Fibroblast of lung (primary cell): Measurements from ENCODE around the gene PLAC1. TPM values are rescaled to one million over a fixed set of nuclear protein-coding genes. Genes with fewer than 3 reads are reported as not detected.
A peak's percentile ranks its signal among the peaks of the same experiment; 100 is the strongest.

ENCODE experiments used
- DNase-seq, 2 donors: peaks; one replicate each; pipeline versions ENCODE4 v3.0.0 to v3.0.0-alpha.2; 2010; ENCODE audit warnings: low read depth in 2 of 2
- H2AFZ ChIP-seq: 2 replicates; pipeline ENCODE4 v1.5.1; 2012; ENCODE audit warnings: low read length, control low read depth, inconsistent platforms
- H3K27ac ChIP-seq: 2 replicates; pipeline ENCODE4 v1.5.1; 2011; ENCODE audit warnings: low read length, control low read depth; ENCODE audit not compliant: insufficient read depth
- H3K27me3 ChIP-seq: 2 replicates; pipeline ENCODE4 v1.5.1; 2011; ENCODE audit warnings: mild to moderate bottlenecking, low read length; ENCODE audit not compliant: control insufficient read depth, insufficient read depth
- H3K36me3 ChIP-seq: 2 replicates; pipeline ENCODE4 v1.5.1; 2011; ENCODE audit warnings: low read length; ENCODE audit not compliant: control insufficient read depth, insufficient read depth
- H3K4me1 ChIP-seq: 2 replicates; pipeline ENCODE4 v1.5.1; 2011; ENCODE audit warnings: low read length; ENCODE audit not compliant: control insufficient read depth, insufficient read depth; ENCODE audit errors: extremely low read depth
- H3K4me2 ChIP-seq: 2 replicates; pipeline ENCODE4 v1.5.1; 2011; ENCODE audit warnings: low read length, control low read depth; ENCODE audit not compliant: insufficient read depth; ENCODE audit errors: extremely low read depth
- H3K4me3 ChIP-seq, 4 experiments: fragments of 200-600 bp in 1 of 4; sonication (generic) in 1 of 4; replicated peaks in 1 of 4; 2 replicates each; pipeline ENCODE4 v1.5.1; 2011 to 2016; ENCODE audit warnings: low read length in 4 of 4, low read depth in 3 of 4, mild to moderate bottlenecking in 3 of 4, control low read depth in 2 of 4, inconsistent platforms in 1 of 4, mixed read lengths in 1 of 4; ENCODE audit not compliant: insufficient read depth in 1 of 4; ENCODE audit errors: control extremely low read depth in 1 of 4
- H3K79me2 ChIP-seq: 2 replicates; pipeline ENCODE4 v1.5.1; 2012; ENCODE audit warnings: mild to moderate bottlenecking, low read length, inconsistent platforms; ENCODE audit not compliant: control insufficient read depth, insufficient read depth
- H3K9ac ChIP-seq: 2 replicates; pipeline ENCODE4 v1.5.1; 2011; ENCODE audit warnings: mild to moderate bottlenecking, low read length, control low read depth; ENCODE audit not compliant: insufficient read depth
- H3K9me3 ChIP-seq: 2 replicates; pipeline ENCODE4 v1.5.1; 2012; ENCODE audit warnings: low read depth, low read length; ENCODE audit not compliant: control insufficient read depth, insufficient read depth
- H4K20me1 ChIP-seq: 2 replicates; pipeline ENCODE4 v1.5.1; 2011; ENCODE audit warnings: low read length; ENCODE audit not compliant: control insufficient read depth, insufficient read depth; ENCODE audit errors: extremely low read depth
- EZH2 ChIP-seq: IDR thresholded peaks from 2 replicates; pipeline ENCODE4 v1.5.1; 2012; ENCODE audit warnings: low read length, control low read depth, mild to moderate bottlenecking; ENCODE audit errors: missing control alignments
- polyA plus RNA-seq, 2 donors: library from polyadenylated mRNA; depleted of rRNA in 1 of 2; stranded (reverse) in 1 of 2; unstranded in 1 of 2; fragments of >200 nt; gene quantifications; 2 replicates each; pipeline ENCODE4 v1.2.1, GENCODE V29; 2011 to 2012; ENCODE audit warnings: missing spikeins in 1 of 2
- total RNA-seq: library from RNA; depleted of rRNA; stranded (reverse); fragments of >200 nt; gene quantifications from 2 replicates; pipeline ENCODE4 v1.2.1, GENCODE V29; 2014
- TF ChIP-seq, protein P1 (sequence below), 2 donors: IDR thresholded peaks in 1 of 2; conservative IDR thresholded peaks in 1 of 2; 1 replicate in 1 of 2; 2 replicates in 1 of 2; pipeline ENCODE4 v1.5.1; 2011 to 2012; ENCODE audit warnings: low read length in 2 of 2, control low read depth in 1 of 2, inconsistent platforms in 1 of 2, low read depth in 1 of 2, mild to moderate bottlenecking in 1 of 2

PLAC1 gene
- total and polyA plus RNA-seq, 2 donors (not counting 1 experiment from before 2014, with no cell fraction given): 0.17 to 0.22 TPM

DNA sequence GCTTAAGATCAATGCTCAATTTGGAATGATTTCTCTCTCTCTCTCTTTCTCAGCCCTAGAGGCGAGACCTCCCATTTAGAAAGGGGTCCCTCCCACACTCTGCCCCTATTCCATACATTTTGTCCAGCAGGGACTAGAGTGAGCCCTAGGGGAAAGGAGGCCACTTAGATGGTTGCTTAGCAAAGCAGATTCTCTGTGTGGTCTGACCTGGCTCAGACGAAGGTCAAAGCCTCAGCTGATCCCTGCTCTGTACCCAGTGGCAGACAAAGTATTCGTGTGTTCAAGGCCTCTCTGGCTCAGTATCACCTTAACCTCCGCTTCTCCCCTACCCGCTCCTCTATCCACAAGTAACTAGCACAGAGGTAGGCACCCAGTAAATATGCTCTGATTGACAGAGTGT is 120.0 kb downstream of the PLAC1 start:
- Histone ChIP-seq H3K4me2 (no peak overlapping the region), H4K20me1 (no peaks in the 10 kb centered on the region)
- no peak for DNase-seq

DNA sequence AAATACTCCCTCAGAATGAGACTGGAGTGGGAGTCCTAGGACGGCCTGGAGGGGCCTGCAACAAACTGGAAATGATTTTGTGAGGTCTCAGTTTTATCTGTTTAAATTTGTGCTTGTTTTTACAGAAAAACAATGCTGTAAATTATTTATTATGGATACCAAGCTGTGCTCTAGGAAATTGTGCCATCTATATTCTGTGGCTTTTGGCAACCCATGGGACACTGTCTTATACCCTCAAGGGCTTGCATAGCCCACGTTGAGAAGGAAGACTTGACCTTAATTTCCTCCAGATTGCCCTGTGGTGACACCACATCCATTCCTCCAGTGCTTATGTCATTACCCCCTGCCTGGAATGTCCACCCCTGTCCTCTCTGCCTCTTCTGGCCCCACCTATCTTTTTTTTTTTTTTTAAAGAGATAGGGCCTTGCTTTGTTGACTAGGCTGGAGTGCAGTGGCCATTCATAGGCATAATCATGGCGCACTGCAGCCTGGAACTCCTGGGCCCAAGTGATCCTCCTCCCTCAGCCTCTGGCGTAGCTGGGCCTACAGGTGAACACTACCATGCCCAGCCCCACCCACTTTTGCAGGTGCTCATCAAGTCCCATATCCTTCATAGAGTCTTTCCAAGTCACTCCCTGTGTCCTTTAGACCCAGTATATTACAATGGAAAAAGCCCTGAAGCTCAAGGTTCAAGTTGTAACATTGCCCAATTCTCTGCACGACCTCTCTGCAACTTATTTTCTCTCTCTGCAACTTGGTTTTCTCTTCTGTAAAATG is 120.9 kb downstream of the PLAC1 start:
- Histone ChIP-seq H3K9ac (no peak overlapping the region), H3K4me2 (peak overlapping the region; percentile 25), H3K36me3 (no peaks in the 10 kb centered on the region), H3K79me2 (no peaks in the 10 kb centered on the region), H3K27me3 (no peaks in the 10 kb centered on the region), H2AFZ (no peak overlapping the region), H3K9me3 (no peaks in the 10 kb centered on the region), H3K4me3 (no peak overlapping the region), H3K27ac (peak overlapping the region; percentile 77), H3K4me1 (peaks cover 3% of the 10 kb centered on the region), H4K20me1 (no peaks in the 10 kb centered on the region)
- TF ChIP-seq EZH2: no peak
- TF ChIP-seq, protein P1, sequence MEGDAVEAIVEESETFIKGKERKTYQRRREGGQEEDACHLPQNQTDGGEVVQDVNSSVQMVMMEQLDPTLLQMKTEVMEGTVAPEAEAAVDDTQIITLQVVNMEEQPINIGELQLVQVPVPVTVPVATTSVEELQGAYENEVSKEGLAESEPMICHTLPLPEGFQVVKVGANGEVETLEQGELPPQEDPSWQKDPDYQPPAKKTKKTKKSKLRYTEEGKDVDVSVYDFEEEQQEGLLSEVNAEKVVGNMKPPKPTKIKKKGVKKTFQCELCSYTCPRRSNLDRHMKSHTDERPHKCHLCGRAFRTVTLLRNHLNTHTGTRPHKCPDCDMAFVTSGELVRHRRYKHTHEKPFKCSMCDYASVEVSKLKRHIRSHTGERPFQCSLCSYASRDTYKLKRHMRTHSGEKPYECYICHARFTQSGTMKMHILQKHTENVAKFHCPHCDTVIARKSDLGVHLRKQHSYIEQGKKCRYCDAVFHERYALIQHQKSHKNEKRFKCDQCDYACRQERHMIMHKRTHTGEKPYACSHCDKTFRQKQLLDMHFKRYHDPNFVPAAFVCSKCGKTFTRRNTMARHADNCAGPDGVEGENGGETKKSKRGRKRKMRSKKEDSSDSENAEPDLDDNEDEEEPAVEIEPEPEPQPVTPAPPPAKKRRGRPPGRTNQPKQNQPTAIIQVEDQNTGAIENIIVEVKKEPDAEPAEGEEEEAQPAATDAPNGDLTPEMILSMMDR (conservative IDR thresholded peaks at IDR 0.05 in 1 of 2, IDR thresholded peaks at IDR 0.05 in 1 of 2; ENCODE audit: low read depth in 1 of 2, low read length in 2 of 2): no peak
- peak; percentile 63 to 71 for DNase-seq

More for the DNA sequence above, 120.0 kb downstream of the PLAC1 start:
- no peak overlapping the region for H3K27ac ChIP-seq
- no peaks in the 10 kb centered on the region for H3K27me3 ChIP-seq
- peaks cover 3% of the 10 kb centered on the region for H3K4me1 ChIP-seq
- no peaks in the 10 kb centered on the region for H3K9me3 ChIP-seq
- no peaks in the 10 kb centered on the region for H3K36me3 ChIP-seq
- H3K79me2 ChIP-seq: no peaks in the 10 kb centered on the region
- H3K4me3 ChIP-seq: no peak overlapping the region
- TF ChIP-seq, protein P1 (conservative IDR thresholded peaks at IDR 0.05 in 1 of 2, IDR thresholded peaks at IDR 0.05 in 1 of 2; ENCODE audit: low read depth in 1 of 2, low read length in 2 of 2): no peak
- H2AFZ ChIP-seq: no peak overlapping the region
- no peak overlapping the region for H3K9ac ChIP-seq

DNA sequence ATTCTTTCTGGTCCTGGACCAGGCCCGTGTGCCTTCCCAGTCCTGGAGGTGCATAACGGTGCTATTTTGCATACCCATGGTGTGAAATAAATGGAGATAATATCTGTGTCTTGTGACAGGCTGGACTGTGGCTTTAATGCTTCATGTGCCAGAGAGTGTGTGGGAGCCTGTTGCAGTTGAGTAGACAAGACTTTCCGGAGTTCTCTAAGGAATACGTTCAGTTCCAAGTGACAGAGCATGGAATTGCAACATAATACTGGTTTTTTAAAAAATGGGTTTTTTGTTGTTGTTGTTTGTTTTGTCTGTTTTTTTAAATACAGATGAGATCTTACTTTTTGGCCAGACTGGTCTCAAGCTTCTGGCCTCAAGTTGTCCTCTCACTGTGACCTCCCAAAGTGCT is 124.3 kb downstream of the PLAC1 start:
- no peak overlapping the region for H3K4me3 ChIP-seq
- H3K4me2 ChIP-seq: no peak overlapping the region
- H3K79me2 ChIP-seq: no peaks in the 10 kb centered on the region
- H2AFZ ChIP-seq: no peak overlapping the region
- no peak overlapping the region for H3K9ac ChIP-seq
- no peaks in the 10 kb centered on the region for H3K36me3 ChIP-seq
- DNase-seq: no peak
- no peaks in the 10 kb centered on the region for H3K9me3 ChIP-seq
- no peak for TF ChIP-seq EZH2
- TF ChIP-seq, protein P1 (conservative IDR thresholded peaks at IDR 0.05 in 1 of 2, IDR thresholded peaks at IDR 0.05 in 1 of 2; ENCODE audit: low read depth in 1 of 2, low read length in 2 of 2): no peak
- H3K4me1 ChIP-seq: peaks cover 3% of the 10 kb centered on the region
- no peaks in the 10 kb centered on the region for H3K27me3 ChIP-seq
- no peak overlapping the region for H3K27ac ChIP-seq
- no peaks in the 10 kb centered on the region for H4K20me1 ChIP-seq
